Activated T-cell treated with anti-CD3 and anti-CD28 coated beads, Interleukin-2, amount 50 U/mL, for 72 hours (primary cell): ENCODE measurements around the gene CACHD1. TPM values are rescaled to one million over a fixed set of nuclear protein-coding genes. Genes with fewer than 3 reads are reported as not detected.

Experiments used
- ATAC-seq, 2 donors: fragments of 150-1000 bp; cut with Tn5 transposase; replicated peaks in 1 of 2; 2 replicates each; pipeline ENCODE4 v1.10.0; 2021; ENCODE audit warnings: moderate library complexity in 2 of 2, mild to moderate bottlenecking in 1 of 2
- DNase-seq, 2 donors: peaks; one replicate each; pipeline ENCODE4 v3.0.0; 2021 to 2022; ENCODE audit warnings: mixed read lengths in 1 of 2
- H3K27ac Mint-ChIP-seq: one replicate; pipeline ENCODE4 v1.8.0; 2022; ENCODE audit warnings: mild to moderate bottlenecking, moderate library complexity, mixed read lengths
- H3K27me3 Mint-ChIP-seq: one replicate; pipeline ENCODE4 v1.8.0; 2022; ENCODE audit warnings: low read depth, mixed read lengths
- H3K36me3 Mint-ChIP-seq, 2 donors: one replicate each; pipeline ENCODE4 v1.8.0; 2022; ENCODE audit warnings: mixed read lengths in 2 of 2, mild to moderate bottlenecking in 1 of 2; ENCODE audit not compliant: insufficient read depth in 2 of 2
- H3K4me1 Mint-ChIP-seq: one replicate; pipeline ENCODE4 v1.8.0; 2022; ENCODE audit warnings: low read depth, mixed read lengths
- H3K4me3 Mint-ChIP-seq, 2 donors: one replicate each; pipeline ENCODE4 v1.8.0; 2022; ENCODE audit warnings: mild to moderate bottlenecking in 2 of 2, mixed read lengths in 2 of 2, moderate library complexity in 2 of 2
- H3K9me3 Mint-ChIP-seq, 2 donors: one replicate each; pipeline ENCODE4 v1.8.0; 2022; ENCODE audit warnings: mixed read lengths in 2 of 2
- total RNA-seq, 2 donors: library from RNA; stranded (reverse); gene quantifications; one replicate each; pipeline ENCODE4 v1.2.3, GENCODE V29; 2022

Gene CACHD1
- total RNA-seq, 2 donors from 2014 or later = 1.6 to 3.7 TPM

DNA sequence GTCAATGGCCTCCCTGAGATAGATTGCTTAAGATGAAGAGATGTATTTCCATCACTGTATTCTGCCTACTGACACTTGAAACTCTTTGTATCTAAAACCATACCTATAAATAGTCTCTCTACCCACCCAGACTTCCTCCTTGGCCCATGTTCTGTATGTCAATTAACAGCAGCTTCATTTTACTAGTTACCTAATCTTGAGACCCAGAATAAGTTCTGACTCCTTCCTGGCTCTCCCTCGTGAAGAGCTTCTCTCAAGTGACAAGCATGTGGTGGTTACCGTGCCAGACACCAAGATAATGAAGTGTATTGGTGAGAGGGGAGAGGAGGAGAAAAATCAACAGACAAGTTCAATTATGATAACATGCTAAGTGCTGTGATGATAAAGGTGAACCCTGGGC lies 146.1 kb downstream of the CACHD1 start:
- Mint-ChIP-seq H3K9me3 (peaks cover 4% of the 10 kb centered on the region in 2 donors), H3K4me1 (peaks cover 7% of the 10 kb centered on the region), H3K4me3 (no peak overlapping the region), H3K36me3 (peaks cover 5 to 6% of the 10 kb centered on the region in 2 donors), H3K27me3 (no peaks in the 10 kb centered on the region), H3K27ac (no peak overlapping the region)
- DNase-seq (no peak), ATAC-seq (peak in 1 of 2 donors; percentile 30)

DNA sequence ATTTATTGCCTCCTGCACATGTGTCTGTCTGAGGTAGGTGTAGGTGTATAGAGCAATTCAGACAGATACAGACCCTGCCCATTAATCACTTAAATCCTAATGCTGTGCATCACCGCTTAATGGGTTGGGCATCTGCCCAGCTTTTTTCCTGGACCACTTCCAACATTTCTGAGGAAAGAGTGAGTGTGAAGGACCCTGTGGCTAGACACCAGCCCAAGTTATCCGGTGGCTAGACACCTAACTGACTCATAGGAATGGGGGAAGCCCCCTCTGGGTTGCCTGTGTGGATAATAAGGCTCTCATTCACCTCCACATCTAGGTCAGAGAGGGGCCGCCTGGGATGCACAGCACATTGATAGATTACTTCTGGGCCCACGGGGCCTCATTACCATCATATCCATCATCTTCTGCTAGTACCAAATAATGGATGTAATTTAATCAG lies 153.8 kb downstream of the CACHD1 start:
- no peak overlapping the region for H3K27ac Mint-ChIP-seq
- peak; percentile 73 to 82 for ATAC-seq
- no peak overlapping the region for H3K4me3 Mint-ChIP-seq
- peaks cover 6% of the 10 kb centered on the region for H3K4me1 Mint-ChIP-seq
- H3K36me3 Mint-ChIP-seq = no peaks in the 10 kb centered on the region
- DNase-seq = peak; percentile 3 to 30
- H3K9me3 Mint-ChIP-seq = peaks cover 0 to 2% of the 10 kb centered on the region in 2 donors
- H3K27me3 Mint-ChIP-seq = no peaks in the 10 kb centered on the region

DNA sequence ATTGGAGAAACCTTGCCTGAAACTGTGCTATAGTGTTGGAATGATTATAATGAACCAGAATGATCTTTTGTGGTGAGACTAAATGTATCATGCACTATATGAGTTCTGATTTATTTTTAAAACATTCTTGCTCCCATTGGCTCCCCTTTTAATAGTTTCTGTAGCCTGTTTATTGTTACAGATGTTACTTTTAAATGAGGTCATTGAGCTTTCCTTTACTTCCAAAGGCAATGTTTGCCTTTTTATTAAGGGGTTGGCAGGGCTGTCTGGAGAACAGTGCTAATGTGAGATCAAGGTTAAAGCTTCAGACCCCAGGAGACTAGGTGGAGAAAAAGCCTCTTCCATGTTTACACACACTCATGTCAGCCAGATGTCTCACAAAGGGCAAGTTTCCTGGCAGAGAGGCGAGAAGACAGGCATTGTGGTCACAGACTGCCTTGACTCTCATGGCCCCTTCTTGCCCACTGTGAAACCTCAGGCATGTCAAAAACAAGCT lies 154.3 kb downstream of the CACHD1 start:
- H3K4me1 Mint-ChIP-seq = peaks cover 6% of the 10 kb centered on the region
- ATAC-seq (peak; percentile 53 to 63), DNase-seq (peak; percentile 4 to 5)
- H3K27me3 Mint-ChIP-seq = no peaks in the 10 kb centered on the region
- H3K36me3 Mint-ChIP-seq = no peaks in the 10 kb centered on the region
- peaks cover 0 to 2% of the 10 kb centered on the region in 2 donors for H3K9me3 Mint-ChIP-seq
- no peak overlapping the region for H3K27ac Mint-ChIP-seq
- H3K4me3 Mint-ChIP-seq = peak overlapping the region in 1 of 2 donors; percentile 24

DNA sequence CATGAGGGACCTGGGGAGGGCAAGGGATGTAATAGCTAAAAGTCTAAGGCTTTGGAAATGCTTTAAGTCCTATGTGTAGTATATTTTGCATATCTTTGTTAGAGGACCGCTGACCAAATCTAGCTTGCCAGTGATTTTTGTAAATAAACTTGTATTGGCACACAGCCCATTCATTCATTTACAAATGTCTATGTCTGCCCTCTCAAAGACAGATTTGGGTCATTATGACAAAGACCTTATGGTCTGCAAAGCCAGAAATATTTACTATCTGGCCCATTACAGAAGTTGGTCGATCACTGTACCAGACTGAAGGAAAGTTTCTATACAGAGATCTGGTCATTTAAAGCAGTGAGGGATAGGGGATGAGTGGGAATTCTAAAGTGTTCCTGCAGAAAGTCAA lies 154.9 kb downstream of the CACHD1 start:
- DNase-seq (no peak), ATAC-seq (no peak)
- Mint-ChIP-seq H3K9me3 (peaks cover 0 to 2% of the 10 kb centered on the region in 2 donors), H3K27me3 (no peaks in the 10 kb centered on the region), H3K27ac (no peak overlapping the region), H3K4me1 (peaks cover 6% of the 10 kb centered on the region), H3K36me3 (no peaks in the 10 kb centered on the region), H3K4me3 (no peak overlapping the region)

DNA sequence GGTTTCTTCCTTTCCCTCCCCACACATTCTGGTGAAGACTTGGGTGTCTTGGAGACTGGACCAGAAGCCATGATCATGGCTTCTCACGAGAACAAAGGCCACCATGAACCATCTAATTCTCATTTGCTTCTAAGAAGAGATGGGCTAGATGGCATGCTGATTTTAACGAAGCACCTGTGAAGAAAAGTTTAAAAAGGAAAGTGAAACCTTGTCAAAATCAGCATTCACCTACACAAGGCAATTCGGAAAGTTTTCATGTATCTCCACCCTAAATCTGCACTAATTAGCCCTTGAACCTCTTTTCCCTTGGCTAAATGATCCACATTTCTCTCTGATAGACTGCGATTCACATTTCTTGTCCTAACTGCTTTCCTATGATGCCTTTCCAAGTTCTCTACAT lies 160.7 kb downstream of the CACHD1 start:
- ATAC-seq (no peak), DNase-seq (no peak)
- Mint-ChIP-seq H3K4me1 (peaks cover 13% of the 10 kb centered on the region), H3K27ac (no peak overlapping the region), H3K27me3 (no peaks in the 10 kb centered on the region), H3K36me3 (no peaks in the 10 kb centered on the region), H3K9me3 (no peaks in the 10 kb centered on the region), H3K4me3 (peak overlapping the region; percentile 53 to 61)

DNA sequence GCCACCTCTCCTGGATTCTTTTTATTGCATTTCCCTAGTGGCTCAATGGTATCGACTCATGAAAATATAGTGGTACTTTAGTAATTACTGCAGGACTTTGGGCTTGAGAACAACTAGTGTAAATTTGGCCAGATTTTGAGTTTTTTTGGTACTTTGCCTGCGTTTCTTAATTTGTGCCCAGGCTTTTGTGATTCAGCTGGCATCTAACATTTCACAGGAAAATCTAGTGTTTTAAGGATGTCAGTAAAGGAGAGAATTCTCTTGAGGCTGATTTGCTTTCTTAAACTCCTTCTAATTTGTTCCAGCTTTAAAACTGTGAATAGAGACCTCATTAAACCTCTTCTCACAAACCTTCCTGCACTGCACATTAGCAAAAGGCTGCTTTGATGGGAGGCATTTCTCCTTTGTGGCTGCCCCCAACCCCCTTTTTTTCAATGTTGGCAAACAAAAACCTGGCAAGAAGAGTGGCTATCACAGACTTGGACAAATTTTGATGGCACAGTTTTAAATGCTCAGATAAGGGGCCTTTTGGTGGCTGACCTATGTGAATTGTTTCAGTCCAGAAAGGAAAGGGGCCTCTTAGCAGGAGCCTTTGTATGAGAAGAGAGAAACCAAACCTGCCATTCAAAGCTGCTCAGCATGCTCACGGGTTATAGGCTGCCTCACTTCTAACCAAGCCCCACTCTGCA lies 161.6 kb downstream of the CACHD1 start:
- ATAC-seq = no peak
- H3K4me3 Mint-ChIP-seq = peak overlapping the region; percentile 53 to 61

DNA sequence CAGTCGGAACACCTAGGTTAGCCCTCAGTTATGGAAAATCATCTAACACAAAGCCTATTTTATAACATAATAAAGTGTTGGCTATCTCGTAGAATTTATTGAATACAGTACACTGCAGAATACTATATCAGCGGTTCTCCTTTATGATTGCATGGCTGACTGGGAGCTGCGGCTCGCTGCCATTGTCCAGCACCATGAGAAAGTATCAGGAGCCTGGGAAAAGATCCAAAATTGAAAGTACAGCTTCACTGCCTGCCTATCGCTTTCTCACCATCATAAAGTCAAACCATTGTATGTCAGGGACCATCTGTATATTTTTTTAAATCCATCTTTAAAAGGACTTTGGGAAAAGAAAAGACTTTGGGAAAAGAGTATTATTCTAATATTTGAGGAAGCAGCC lies 163.0 kb downstream of the CACHD1 start:
- Mint-ChIP-seq H3K9me3 (no peaks in the 10 kb centered on the region), H3K4me3 (no peak overlapping the region), H3K27ac (no peak overlapping the region), H3K36me3 (no peaks in the 10 kb centered on the region), H3K4me1 (peaks cover 13% of the 10 kb centered on the region), H3K27me3 (no peaks in the 10 kb centered on the region)
- ATAC-seq (no peak), DNase-seq (no peak)

More for the DNA sequence above, 161.6 kb downstream of the CACHD1 start:
- Mint-ChIP-seq H3K36me3 (no peaks in the 10 kb centered on the region), H3K4me1 (peaks cover 13% of the 10 kb centered on the region), H3K9me3 (no peaks in the 10 kb centered on the region), H3K27me3 (no peaks in the 10 kb centered on the region), H3K27ac (no peak overlapping the region)
- no peak for DNase-seq

DNA sequence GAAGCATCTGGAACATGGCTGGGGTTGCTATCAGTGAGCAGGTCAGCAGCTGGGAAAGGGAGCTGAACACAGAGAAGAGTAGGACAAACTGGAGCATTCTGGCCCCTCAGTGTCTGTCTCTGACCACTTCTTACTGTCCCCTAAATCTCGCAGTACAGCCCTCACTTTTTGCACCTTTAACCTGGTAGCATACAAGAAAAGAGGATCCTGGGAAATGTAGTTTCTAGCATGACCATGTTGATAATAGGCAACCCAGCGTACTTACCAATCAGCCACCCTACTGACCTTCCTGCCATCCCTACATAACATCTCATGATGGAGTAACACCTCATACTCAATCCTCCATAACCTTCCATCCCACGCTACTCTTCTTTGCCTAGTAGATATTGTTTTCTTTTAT lies 175.8 kb downstream of the CACHD1 start:
- no peaks in the 10 kb centered on the region for H3K9me3 Mint-ChIP-seq
- ATAC-seq = no peak
- H3K4me1 Mint-ChIP-seq = no peaks in the 10 kb centered on the region
- no peak for DNase-seq
- H3K27ac Mint-ChIP-seq = peak overlapping the region; percentile 24
- H3K4me3 Mint-ChIP-seq = no peak overlapping the region
- H3K36me3 Mint-ChIP-seq = peaks cover 0 to 1% of the 10 kb centered on the region in 2 donors
- H3K27me3 Mint-ChIP-seq = no peaks in the 10 kb centered on the region

DNA sequence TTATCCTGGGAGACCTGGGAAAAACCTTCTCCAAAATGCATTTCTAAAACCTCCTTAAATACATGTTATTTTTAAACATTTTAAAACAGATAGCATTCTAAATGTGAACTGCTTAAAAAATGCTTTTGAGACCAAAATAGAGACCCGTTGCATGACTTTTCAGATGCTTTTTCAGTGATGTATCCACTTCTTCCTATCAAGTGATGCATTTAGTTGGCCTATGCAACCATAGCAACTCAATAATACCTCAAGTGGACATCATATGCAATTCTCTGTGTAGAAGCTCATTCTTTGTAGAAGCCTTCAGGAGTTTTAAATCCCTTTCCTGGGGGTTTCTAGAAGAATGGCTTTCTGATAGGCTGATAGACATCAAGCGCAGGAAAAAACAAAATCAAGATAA lies 180.5 kb downstream of the CACHD1 start:
- DNase-seq = no peak
- Mint-ChIP-seq H3K4me3 (no peak overlapping the region), H3K9me3 (no peaks in the 10 kb centered on the region), H3K27ac (no peak overlapping the region), H3K36me3 (peaks cover 0 to 1% of the 10 kb centered on the region in 2 donors), H3K4me1 (no peaks in the 10 kb centered on the region), H3K27me3 (no peaks in the 10 kb centered on the region)
- ATAC-seq = no peak

DNA sequence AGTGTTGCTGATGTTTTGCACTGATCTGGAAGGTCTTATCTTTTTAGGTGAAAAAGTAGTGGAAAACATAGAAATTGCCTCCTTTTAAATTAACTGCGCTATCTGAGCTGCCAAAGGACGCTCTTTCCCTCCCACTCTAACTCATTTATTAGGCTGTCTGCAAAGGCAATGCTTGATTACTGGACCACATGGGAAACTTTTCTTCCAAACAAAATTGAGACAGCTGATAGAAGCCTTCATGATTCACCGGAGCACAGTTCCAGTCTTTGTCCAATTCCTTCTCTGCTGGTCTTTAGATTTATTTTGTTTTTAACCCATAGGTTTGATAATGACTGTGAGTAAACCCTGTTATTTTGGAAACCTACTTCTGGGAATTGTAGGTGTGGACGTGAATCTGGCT lies 181.9 kb downstream of the CACHD1 start:
- Mint-ChIP-seq H3K36me3 (peaks cover 0 to 1% of the 10 kb centered on the region in 2 donors), H3K9me3 (no peaks in the 10 kb centered on the region), H3K4me1 (no peaks in the 10 kb centered on the region), H3K4me3 (no peak overlapping the region), H3K27ac (no peak overlapping the region), H3K27me3 (no peaks in the 10 kb centered on the region)
- no peak for DNase-seq
- ATAC-seq = no peak

DNA sequence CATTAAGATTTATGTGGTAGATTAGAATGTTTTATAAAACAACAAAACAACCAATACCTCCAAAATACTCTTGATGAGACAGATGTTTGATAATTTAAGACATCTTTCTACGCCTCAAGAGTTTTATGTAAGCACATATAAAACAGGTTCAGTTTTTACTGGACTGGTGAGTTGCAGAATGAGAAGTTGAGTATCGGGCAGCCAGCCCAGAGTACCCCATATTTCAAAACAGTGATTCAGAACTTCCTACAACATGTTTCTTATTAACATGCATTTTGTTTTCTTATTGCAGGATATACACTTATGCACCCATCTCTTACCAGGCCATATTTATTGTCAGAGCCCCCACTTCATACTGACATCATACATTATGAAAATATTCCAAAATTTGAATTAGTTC lies 183.5 kb downstream of the CACHD1 start:
- Mint-ChIP-seq H3K9me3 (no peaks in the 10 kb centered on the region), H3K27me3 (no peaks in the 10 kb centered on the region), H3K4me3 (no peak overlapping the region), H3K27ac (no peak overlapping the region), H3K4me1 (no peaks in the 10 kb centered on the region), H3K36me3 (peaks cover 0 to 1% of the 10 kb centered on the region in 2 donors)
- ATAC-seq (no peak), DNase-seq (no peak)

DNA sequence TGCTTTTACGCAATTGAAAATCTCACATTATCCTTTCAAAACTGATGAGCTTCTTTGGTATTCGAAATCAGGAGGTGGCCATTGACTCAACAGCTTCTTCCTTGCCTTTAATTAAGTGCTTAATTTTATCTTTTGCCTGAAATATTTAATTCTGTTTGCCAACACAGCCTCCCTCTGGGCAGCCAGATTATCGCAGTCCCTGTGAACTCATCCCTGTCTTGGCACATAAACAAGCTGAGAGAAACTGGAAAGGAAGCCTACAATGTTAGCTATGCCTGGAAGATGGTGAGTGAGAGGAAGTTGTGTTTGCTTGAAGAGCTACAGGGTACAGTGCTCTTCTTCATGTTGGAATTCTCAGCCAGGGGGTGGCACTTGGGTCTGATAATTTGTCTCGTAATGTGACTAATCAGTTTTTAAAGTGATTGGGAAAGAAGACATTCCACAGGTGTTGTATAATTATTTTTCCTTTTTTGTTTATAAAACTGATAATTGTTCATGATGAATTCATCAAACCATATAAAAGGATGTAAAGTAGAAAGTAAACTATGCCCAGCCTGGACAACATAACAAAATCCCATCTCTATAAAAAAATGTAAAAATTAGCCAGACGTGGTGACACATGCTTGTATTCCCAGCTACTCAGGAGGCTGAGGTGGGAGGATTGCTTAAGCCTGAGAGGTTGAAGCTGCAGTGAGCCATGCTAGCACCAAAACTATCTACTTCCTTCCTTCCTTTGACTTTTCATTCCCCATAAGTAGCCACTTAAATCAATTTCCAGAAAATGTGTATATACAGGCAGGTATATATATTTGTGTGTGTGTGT lies 184.8 kb downstream of the CACHD1 start:
- DNase-seq = no peak
- no peaks in the 10 kb centered on the region for H3K9me3 Mint-ChIP-seq
- no peaks in the 10 kb centered on the region for H3K27me3 Mint-ChIP-seq
- no peak overlapping the region for H3K27ac Mint-ChIP-seq
- no peaks in the 10 kb centered on the region for H3K36me3 Mint-ChIP-seq
- no peak for ATAC-seq
- H3K4me3 Mint-ChIP-seq = no peak overlapping the region
- peaks cover 6% of the 10 kb centered on the region for H3K4me1 Mint-ChIP-seq

DNA sequence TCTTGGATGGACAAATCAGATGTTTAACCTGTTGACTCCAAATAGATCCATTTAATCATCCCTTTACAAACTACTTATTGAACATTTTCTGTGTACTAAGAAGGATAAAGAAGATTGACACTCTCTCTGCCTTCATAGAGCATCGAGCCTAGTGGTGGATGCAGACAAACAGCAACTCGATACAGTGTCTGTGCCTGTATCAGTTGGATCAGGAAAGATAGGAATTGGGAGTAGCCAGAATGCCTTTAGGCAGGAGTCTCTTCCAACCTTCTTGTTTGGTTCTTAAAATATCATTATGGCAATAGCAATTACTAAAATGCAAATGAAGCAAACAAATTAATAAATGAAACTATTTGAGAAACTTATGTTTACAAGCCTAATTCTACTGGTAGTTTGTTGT lies 185.9 kb downstream of the CACHD1 start:
- H3K4me1 Mint-ChIP-seq = peaks cover 6% of the 10 kb centered on the region
- H3K4me3 Mint-ChIP-seq = no peak overlapping the region
- H3K36me3 Mint-ChIP-seq = no peaks in the 10 kb centered on the region
- H3K27ac Mint-ChIP-seq = no peak overlapping the region
- no peaks in the 10 kb centered on the region for H3K9me3 Mint-ChIP-seq
- no peak for DNase-seq
- no peak for ATAC-seq
- H3K27me3 Mint-ChIP-seq = no peaks in the 10 kb centered on the region
